ENCODE data around the gene RP9. TPM values are rescaled to one million over a fixed set of nuclear protein-coding genes. Genes with fewer than 3 reads are reported as not detected.

Gene RP9, protein sequence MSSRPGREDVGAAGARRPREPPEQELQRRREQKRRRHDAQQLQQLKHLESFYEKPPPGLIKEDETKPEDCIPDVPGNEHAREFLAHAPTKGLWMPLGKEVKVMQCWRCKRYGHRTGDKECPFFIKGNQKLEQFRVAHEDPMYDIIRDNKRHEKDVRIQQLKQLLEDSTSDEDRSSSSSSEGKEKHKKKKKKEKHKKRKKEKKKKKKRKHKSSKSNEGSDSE
- total RNA-seq = 7.0 TPM

DNA sequence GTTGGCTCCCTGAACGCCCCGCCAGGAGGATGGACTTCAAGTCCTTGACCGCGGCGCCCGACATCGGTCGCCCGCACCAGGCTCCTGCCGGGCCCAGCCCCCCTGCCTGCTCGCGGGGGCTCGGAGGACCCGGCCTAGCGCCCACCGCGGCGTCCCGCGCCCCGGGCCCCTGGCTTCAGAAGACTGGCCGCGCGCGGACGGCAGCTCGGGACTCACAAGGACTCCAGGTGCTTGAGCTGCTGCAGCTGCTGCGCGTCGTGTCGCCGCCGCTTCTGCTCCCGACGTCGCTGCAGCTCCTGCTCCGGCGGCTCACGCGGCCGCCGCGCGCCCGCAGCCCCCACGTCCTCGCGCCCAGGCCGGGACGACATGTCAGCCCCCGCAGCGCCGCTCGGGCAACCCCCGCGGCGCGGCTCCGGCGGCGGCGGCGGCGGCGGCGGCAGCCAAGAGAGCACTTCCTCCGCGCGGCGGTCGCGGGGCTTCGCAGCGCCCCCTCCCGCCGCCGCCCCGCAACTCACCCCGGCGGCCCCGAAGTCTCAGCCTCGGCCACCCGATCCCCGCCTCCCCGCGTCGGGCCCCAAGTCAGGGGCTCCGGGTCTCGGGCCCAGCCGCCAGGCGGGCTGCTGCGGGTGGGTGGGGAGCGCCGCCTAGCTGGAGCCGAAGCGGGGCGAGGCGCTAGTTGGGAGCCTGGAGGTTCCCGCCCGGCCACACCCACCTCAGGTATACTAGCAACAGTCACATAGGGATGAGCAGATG lies at the start of gene RP9:
Gene RP9, minus strand, starts transcription at position 400 of the 753 bp plus-strand sequence. Its CDS starts 32 bp downstream, at position 368.
- peak; percentile 65 to 89 (median 87) for DNase-seq (ENCODE audit: low read depth in 2 of 3, low spot score in 2 of 3)

DNA sequence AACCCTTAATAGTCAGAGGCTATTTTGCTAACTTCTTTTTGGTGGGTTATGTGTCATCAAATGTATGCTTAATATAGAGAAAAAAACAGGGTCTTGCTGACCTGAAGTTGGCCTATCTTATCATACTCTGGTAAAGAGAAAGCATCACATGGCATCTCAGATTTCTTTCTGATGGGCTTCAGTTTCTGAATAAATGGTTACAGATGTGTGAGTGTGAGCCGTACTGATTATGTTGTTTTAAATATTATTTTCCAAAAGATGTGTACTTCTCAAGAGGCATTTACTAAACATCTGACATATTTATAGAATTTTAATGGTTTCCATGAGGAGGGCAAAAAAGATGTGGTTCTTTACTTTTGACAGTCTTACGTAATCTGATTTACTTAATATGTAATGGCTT lies 48.6 kb upstream of the RP9 start:
- DNase-seq (ENCODE audit: low read depth in 2 of 3, low spot score in 2 of 3) = no peak

DNA sequence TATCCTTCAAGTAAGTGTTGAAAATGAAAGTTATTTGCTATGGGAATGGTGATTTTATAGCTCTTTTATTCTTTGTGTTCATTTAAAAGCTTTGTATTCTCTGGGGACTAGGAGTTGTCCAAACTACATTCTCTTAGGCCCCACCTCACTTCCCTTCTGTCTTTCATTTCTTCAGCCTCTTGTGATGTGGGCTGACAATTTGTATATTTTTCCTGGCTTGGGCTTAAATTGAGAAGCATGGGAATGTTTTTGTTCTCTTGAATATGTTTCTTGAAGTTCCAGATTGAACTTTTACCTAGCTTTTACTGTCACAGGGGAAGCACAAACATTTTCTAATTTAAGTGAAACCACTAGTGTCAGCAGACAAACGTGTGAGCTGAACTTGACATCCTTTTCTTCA lies 48.1 kb upstream of the RP9 start:
- DNase-seq (ENCODE audit: low read depth in 2 of 3, low spot score in 2 of 3) = no peak

DNA sequence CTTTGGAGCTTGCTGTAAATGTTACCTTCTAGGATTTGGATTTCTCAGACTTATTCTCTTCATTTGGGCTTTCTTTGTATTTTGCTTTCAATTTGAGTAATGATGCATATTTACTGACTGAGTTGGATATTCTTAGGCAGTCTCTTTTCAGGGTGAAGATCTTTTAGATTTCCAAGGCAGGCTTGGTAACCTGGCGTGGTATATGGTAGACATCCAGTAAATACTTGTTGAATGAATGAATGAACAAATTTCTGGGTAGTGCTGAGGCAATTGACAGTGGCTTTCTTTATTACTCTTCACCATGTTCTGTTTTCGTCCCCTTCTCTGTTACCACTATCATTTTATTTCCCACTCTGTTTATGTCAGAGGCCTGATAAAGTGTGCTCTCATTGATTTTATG lies 47.2 kb upstream of the RP9 start:
- no peak for DNase-seq (ENCODE audit: low read depth in 2 of 3, low spot score in 2 of 3)

DNA sequence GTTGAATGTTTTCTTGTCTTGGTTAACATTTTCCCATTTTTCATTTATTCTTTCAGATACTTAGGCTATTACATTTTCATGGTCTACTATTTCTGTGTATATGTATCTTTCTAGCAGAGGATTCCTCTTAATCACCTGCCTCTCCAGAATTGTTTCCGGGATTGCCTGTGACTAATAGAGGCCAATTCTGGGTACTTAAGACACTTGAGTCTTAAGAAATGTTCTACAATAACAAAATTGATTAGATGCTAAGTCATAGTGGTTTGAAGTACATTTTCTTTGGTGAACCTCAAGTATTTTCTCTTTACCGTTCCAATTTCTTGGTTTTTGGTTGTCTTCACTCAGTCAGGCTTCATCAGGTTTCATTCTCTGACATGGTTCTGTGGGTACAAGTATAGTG lies 46.6 kb upstream of the RP9 start:
- DNase-seq (ENCODE audit: low read depth in 2 of 3, low spot score in 2 of 3) = no peak

DNA sequence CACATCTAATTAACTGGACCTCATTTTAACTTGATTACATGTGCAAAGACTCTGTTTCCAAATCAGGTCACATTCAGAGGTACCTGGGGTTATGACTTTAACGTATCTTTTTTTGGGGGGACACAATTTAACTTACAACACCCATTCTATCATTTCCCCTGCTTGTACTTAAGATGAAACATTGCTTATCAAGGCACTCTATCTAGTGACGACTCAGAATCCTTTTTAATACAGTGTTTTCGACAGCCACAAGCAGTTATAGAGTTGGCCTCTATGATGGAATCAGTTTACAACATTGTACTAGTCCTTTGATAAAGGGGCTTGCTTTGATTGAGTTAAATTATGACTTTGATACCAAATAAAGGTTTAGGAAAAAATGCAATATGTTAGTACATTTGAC lies 42.9 kb upstream of the RP9 start:
- DNase-seq (ENCODE audit: low read depth in 2 of 3, low spot score in 2 of 3) = no peak

DNA sequence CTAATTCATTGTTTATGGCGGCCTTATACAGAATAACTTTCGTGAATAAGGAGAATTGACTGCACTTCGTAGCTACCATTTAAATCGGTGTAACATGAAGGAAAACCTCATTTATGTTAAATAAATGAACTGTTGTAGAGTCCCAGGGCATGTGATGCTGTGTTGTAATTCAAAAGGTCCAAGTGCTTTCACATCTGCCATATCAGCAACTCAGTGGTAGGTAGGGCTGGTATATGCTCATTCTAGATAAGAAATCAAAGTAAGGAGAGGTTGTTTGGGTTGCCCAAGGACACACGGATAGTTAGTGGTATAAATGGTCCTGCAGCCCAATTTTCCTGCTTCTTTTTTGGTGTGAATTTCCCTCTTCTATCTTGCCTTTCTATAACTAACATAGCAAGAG lies 36.0 kb upstream of the RP9 start:
- no peak for DNase-seq (ENCODE audit: low read depth in 2 of 3, low spot score in 2 of 3)

DNA sequence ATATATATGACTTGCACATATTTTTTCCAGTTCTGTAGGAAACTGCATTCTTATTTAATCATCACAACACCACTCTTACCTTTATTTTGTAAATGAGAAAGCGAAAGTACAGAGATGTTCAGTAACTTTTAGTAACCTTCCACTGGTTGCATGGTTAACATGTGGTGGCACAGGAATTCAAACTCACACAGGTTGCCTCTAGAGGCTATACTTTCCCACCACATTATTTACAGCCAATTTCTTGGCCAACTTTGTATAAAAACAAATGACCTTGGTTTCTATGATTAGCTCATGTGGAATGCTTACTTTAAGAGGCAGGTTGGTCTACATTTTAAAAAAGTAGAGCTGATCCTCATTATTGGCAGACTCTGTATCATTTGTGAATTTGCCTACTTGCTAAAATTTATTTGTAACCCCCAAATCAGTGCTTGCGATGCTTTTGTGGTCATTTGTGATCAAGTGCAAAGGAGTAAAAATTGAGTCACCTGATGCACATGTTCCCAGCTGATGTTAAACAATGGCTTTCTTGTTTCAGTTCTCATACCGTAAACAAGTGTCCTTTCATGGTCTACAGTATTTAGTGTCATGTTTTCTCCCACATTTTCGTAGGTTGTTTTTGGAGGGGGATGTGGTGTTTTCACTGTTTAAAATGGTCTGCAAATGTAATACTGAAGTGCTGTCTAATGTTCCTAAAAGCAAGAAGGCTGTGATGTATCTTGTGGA lies 35.0 kb upstream of the RP9 start:
- no peak for DNase-seq (ENCODE audit: low read depth in 2 of 3, low spot score in 2 of 3)

DNA sequence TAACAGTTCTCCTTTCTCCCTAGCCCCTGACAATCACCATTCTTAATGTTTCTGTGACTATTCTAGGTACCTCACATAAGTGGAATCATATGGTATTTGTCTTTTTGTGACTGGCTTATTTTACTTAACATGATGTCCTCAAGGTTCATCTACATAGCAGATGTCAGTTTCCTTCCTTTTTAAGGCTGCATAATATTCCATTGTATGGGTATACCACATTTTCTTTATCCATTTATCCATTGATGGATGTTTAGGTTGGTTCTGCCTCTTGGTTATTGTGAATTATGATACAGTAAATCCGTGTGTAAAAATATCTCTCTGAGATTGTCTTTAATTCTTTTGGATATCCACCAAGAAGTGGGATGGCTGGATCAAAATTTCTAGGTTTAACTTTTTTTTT lies 33.4 kb upstream of the RP9 start:
- no peak for DNase-seq (ENCODE audit: low read depth in 2 of 3, low spot score in 2 of 3)

DNA sequence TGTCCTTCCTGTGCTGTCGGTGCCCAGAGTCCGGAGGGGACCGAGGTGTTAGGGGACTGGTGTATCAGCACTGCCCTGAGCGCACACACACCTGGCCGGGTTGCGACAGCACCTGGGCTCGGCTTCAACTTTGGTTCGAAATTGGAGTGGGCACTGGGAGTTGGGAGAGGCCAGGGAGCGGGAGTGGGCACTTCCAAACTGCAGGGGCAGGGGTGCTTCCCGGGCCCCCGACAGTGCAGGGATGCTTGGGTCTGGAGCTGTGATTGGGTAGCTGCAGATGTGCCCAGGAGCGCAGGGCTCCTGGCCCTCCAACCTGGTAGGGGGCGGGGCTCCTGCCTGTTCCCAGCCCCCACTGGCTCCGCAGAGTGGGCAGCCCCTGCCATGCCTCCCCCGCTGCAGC lies 27.9 kb upstream of the RP9 start:
- DNase-seq (ENCODE audit: low read depth in 2 of 3, low spot score in 2 of 3) = no peak

DNA sequence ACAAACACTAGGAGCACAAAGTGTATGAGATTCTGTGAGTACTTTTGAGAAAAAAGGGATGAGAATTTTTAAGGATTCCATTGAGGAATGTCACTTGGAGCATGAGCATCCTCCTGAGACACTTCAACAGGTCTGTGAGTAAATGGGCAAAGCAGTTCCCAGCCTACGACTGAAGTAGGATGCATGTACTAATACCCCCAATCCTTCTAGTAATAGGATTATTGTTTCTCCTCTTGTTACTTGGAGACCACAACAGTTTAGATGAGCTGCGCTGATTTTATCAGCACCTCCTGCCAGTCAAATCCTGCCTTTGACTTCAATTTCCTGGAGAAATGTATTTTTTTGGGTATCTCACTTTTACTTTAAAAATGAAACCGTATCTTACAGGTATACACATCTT lies 21.0 kb upstream of the RP9 start:
- DNase-seq (ENCODE audit: low read depth in 2 of 3, low spot score in 2 of 3) = peak in 1 of 3 donors; percentile 27

DNA sequence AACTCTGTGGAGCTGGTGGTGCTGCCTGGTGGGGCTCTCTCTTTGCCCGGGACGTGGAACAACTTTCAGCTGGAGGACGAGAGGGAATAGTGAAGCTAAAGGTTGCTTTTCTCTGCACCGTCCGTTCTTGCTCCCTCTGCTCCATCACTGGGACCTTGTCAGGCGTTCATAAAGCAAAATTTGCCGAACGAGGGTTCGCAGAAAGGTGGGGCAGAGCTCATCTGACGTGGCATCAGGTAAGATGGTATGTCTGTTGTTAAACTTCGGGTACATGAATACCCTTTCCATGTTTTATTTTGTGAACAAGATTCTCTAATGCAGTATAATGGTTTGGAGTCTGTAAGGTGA lies 20.6 kb upstream of the RP9 start:
- DNase-seq (ENCODE audit: low read depth in 2 of 3, low spot score in 2 of 3) = no peak

DNA sequence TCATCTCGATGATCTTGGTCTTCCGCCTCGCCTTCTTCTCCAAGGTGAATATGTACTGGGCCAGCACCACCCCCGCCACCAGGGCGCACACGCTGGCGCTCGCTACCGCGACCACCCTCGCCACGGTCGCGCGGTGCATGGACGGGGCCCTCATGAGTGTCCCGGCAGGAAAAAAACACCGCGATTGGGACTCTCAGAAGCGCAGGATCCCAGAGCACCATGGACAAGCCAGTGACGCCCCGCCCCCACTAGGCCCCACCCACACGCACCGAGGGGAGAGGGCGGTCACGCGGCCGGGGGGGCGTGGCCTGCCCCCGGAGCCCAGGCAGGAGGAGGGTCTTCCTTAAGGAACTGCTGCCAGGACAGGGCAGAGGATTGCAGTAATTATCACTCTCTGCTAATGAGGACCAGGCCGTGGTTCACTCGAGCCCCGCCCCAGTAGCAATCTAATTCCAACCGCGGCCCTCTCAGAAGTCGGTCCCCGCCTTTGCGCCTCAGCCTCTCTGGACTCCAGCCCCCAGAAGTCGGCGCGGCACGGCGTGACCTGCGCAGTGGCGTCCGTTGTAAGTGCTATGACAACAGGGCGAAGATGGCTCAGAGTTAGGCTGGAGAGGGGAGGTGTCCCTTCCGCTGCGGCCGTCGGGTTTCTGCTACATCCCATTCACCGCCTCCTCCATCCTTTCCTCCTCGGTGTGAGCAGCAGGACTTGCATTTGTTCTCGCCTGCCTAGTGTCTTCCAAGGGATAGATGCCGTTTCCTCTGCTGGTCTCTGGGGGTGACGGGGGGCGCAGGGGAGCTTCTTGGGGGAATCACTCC lies 20.0 kb upstream of the RP9 start, which contains the start of gene BBS9:
Gene BBS9, plus strand, starts transcription at position 575 of the 816 bp plus-strand sequence. CDS start 16,689 bp downstream, outside the sequence.
- DNase-seq (ENCODE audit: low read depth in 2 of 3, low spot score in 2 of 3) = peak; percentile 79 to 97 (median 95)

DNA sequence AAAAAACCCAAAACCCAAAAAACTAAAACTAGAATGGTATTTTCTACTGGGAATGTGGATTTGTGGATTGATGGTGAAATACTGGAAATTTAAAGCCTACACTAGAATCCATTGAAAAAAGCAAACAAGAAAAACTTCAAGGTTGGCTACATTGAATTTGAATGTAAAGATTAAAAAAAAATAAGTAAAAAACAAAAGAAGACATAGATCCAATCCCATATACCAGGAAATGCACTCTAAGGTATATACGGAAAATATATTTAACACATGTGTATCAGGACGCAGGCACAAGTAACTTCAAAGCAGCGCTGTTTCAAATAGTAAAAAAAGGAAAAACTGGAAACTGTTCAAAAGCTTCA lies 19.4 kb upstream of the RP9 start:
- DNase-seq (ENCODE audit: low read depth in 2 of 3, low spot score in 2 of 3) = no peak

DNA sequence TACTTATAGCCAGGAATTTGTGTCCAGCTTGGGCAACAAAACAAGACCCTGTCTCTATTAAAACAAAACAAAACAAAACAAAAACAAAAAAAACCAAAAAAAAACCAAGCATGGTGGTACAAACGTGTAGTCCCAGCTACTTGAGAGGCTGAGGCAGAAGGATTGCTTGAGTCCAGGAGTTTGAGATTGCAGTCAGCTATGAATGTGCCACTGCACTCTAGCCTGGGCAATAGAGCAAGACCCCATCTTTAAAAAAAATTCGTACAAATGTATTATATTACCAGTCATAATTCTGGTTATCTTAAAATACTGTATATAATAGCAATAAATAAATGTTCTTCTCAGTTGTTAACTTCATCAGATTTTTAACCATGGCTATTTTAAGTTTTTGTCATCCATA lies 17.9 kb upstream of the RP9 start:
- no peak for DNase-seq (ENCODE audit: low read depth in 2 of 3, low spot score in 2 of 3)

DNA sequence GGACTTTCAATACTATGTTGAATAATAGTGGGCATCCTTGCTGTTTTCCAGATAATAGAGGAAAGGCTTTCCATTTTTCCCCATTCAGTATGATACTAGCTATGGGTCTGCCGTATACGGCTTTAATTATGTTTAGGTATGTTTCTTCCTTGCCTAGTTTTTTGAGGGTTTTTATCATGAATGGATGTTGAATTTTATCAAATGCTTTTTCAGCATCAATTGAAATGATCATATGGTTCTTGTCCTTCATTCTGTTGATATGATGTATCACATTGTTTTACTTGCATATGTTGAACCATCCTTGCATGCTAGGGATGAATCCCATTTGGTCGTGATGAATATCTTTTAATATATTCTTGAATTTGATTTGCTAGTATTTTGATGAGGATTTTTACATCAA lies 9.2 kb upstream of the RP9 start:
- DNase-seq (ENCODE audit: low read depth in 2 of 3, low spot score in 2 of 3) = no peak

DNA sequence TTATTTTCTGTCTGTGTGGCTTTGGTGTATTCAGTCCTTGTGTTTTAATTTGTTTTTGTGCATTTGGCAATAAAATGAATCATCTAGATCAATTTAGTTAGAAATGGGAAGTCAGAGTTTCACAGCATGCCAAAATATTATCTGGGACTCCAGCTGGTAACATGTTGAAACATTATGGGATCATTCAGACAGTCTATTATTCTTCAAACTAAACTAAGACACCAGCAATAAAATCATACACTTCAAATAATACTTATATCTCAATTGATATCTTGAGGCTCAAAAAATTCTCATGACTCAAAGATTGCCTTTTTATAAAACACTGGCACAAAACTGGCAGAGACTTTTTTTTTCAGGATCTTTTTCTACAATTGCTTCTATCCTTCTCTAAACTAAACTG lies 5.8 kb upstream of the RP9 start:
- DNase-seq (ENCODE audit: low read depth in 2 of 3, low spot score in 2 of 3) = no peak

DNA sequence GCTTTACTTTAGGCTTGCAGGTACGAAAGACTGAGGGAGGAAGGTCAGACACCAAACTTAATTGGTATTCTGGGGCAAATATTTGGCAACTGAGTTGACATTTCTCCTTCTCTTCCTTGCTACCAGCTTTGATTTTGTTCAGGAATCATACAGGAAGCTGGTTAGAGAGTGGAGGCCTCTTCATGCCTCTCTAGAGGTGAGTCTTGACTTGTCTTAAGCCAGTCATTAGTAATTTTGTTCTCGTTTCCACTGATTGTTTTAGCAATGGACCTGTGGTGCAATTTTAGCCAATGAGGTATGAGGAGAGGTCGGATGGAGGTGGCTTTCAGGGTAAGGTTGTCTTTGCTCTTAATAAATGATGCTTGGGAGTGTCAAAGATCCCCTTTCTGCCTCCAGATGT lies 2.4 kb upstream of the RP9 start:
- DNase-seq (ENCODE audit: low read depth in 2 of 3, low spot score in 2 of 3) = no peak

DNA sequence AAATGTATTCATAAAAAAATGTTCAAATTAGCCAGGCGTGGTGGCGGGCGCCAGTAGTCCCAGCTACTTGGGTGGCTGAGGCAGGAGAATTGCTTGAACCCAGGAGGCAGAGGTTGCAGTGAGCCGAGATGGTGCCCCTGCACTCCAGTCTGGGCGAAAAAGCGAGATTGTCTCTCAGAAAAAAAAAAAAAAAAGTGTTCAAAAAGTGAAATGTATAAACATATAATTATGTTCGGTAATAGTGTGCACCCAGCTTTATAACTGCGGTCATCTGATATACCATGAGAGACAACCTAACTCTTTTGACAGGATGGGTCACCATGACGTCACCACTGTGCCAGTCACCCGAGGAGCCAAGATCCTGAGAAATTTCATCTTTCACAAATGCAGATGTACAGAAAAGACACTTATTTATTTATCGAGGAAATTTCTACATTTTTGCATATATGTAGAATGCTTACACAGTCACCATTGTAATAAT lies 594 bp upstream of the RP9 start:
- no peak for DNase-seq (ENCODE audit: low read depth in 2 of 3, low spot score in 2 of 3)

DNA sequence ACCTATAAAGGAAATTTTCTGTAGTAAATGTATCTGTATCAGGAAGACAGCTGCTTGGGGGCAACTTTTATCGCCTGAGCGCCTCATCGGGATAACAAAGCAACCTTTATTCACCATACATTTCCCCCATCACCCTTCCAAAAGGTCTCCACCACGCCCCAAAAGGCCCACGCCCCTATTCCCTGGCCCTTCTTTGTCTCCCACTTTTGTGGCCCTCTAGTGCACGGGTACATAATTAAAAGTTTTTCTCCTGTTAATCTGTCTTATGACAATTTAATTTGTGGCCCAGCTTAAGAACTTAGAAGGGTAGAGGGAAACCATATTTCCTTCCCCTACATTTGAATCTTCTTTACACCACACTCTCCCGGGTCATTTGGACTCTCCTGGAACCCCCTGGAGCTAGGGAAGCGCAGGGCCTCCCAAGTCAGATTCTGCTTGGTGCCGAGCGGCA lies 625 bp downstream of the RP9 start:
- DNase-seq (ENCODE audit: low read depth in 2 of 3, low spot score in 2 of 3) = peak in 2 of 3 donors; percentile 51 to 66
